GM18526 (cell line): ENCODE measurements around the gene CCL5.

ENCODE experiments used
- POLR2A ChIP-seq: IDR thresholded peaks from 3 replicates; pipeline ENCODE4 v1.6.1; 2011; ENCODE audit not compliant: insufficient read length; ENCODE audit errors: extremely low read depth

CCL5 gene

GRCh38 chr17:35906191-35906925 is 26.2 kb upstream of the CCL5 start:
- TF ChIP-seq POLR2A = no peak

DNA sequence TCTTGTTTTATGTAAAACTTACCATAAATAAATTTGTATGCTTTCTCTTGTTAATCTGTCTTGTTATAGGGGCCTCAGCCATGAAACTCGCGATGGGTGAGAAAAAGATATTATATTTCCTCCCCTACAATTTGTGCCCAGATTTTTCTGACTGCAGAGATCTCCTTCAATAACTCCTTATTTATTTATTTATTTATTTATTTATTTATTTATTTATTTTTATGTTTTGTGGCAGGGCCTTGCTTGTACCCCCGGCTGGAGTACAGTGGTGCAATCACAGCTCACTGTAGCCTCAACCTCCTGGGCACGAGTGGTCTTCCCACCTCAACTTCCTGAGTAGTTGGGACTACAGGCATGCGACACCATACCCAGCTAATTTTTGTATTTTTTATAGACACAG is 23.3 kb upstream of the CCL5 start:
- TF ChIP-seq POLR2A = no peak

- no peak for TF ChIP-seq POLR2A
Measured at GRCh38 chr17:35901631-35902175, 21.5 kb upstream of the CCL5 start.

DNA sequence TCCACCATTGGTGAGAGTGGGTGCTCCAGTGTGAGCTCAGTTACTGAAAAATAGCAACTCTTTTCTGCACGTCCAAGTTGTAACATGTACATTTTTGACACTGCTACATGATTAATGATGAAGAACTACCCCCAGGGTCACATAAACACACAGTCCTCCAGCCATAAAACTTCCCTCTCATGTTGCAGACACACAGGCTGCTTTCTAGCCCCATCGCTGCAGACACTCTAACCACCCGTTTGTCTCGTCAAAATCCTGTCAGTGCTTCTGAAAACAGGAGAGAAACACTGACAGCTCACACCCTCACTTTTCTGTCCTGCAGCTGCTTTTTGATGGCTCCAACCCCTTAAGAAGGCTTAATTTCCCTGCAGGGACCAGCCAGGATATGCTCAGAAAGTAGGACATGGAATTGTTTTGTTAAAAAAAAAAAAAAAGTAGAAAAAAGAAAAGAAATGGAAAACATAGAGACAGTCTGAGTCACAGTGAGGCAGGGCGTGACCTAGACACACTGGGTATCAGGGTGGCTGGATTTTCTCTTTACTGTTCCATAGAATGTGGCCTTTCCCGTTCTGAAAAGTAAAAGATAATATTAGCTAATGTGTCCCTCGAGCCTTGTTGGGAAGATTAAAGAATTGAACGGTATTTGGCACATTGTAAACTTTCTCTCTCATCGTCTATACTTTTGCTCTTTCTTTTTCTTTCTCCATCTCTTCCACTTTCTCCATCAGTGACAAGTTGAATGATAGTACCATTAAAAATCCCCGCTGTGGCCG is 20.7 kb upstream of the CCL5 start:
- no peak for TF ChIP-seq POLR2A

DNA sequence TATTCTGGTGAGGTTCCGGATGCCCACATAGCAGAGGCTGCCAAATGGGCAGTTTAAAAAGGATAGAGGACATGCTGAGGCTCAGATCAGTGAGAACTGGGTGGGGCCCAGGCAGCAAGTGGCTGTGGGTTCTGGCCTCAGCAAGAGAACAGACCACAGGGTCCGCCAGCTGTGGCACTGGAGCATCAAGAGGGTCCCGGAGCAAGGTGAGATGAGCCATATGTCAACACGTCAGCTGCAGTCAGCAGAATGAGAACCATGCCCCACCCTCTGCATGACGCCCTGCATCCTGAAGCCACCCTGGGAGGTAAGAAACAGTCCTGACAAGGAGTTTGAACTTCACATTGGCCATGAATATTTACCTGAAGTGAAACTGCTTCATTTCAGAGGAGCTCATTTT is 20.1 kb upstream of the CCL5 start:
- TF ChIP-seq POLR2A = no peak

- TF ChIP-seq POLR2A = no peak
Measured at GRCh38 chr17:35898283-35899070, 18.3 kb upstream of the CCL5 start.

DNA sequence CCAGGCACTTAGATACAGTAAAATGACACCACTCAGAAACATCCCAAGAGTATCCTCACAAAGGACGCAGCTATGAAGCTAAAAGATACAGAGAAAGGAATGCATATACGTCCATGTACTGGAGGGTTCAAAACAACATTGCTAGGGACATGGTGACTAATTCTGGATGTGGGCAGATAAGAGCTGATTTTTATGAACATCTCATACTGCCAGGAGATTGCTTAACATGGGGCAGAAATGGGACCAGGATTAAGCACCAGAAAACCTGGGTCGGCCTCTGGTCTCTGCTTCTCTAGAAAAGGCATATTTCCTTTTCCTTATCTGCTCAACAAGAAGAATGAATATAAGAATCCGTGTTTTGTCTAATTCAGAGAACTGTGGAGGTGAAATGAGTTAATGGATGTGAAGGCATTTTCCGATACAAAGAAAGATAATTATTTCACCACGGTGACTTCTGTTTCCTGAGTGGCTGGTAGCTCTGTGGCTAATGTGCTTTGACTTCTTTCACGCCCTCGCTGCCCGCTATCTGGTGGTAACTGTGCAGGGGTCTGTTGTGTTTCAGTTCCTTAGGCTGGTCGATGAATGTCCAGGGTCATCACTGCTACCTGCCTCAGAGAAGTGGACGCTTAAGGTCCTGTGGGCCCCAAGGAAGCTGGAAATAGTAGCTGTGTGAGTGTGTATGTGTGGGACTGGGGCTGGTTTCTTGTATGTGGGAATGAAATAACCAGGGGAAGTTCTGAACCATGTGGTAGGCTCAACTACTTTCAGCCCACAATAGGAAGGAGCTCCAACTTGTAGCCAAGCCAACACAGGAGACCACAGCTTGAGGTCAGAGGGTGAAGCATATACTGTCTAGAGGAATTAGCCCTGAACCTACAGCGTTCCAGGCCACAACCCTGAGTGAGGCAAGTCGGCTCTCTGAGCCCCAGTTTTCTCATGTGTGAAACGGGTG is 15.8 kb upstream of the CCL5 start:
- TF ChIP-seq POLR2A = no peak

- no peak for TF ChIP-seq POLR2A
Measured at GRCh38 chr17:35894206-35894605, 14.0 kb upstream of the CCL5 start.

DNA sequence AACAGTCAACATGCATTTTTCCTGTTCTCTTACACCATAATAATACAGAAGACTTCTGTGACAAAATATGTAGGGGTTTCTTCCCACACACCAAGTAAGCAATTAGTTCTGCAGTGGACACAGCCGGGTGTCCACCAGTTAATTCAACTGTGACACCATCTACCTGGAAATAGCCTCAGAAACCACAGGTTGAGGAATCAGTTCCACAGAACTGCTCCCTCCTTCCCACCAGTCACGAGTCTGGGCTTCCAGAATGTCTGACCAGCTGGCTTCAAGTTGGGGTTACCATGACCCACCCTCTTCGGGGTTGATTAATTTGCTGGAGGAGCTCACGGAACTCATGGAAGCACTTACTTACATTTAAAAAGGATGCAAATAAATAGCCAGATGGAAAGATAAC is 13.6 kb upstream of the CCL5 start:
- TF ChIP-seq POLR2A = no peak

- TF ChIP-seq POLR2A = no peak
Measured at GRCh38 chr17:35892091-35893035, 12.2 kb upstream of the CCL5 start.

- no peak for TF ChIP-seq POLR2A
Measured at GRCh38 chr17:35891269-35891668, 11.1 kb upstream of the CCL5 start.

DNA sequence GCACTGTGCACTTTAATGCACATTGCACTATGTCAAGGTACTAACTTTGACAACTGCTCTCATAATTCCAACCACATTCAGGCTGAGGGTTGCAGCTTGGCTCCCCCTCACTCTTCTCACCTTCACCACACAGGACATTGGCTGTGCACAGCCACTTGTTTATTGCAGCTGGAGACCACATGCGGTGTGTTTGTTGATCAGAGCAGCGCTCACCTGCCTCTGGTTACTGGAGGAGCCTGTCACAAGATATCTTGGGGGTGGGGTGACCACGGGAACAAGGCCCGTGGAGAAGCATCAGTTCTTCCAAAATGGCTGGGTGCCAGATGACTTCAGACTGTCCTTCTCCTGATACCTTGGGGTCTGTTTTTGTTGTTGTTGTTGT is 10.6 kb upstream of the CCL5 start:
- TF ChIP-seq POLR2A = no peak

DNA sequence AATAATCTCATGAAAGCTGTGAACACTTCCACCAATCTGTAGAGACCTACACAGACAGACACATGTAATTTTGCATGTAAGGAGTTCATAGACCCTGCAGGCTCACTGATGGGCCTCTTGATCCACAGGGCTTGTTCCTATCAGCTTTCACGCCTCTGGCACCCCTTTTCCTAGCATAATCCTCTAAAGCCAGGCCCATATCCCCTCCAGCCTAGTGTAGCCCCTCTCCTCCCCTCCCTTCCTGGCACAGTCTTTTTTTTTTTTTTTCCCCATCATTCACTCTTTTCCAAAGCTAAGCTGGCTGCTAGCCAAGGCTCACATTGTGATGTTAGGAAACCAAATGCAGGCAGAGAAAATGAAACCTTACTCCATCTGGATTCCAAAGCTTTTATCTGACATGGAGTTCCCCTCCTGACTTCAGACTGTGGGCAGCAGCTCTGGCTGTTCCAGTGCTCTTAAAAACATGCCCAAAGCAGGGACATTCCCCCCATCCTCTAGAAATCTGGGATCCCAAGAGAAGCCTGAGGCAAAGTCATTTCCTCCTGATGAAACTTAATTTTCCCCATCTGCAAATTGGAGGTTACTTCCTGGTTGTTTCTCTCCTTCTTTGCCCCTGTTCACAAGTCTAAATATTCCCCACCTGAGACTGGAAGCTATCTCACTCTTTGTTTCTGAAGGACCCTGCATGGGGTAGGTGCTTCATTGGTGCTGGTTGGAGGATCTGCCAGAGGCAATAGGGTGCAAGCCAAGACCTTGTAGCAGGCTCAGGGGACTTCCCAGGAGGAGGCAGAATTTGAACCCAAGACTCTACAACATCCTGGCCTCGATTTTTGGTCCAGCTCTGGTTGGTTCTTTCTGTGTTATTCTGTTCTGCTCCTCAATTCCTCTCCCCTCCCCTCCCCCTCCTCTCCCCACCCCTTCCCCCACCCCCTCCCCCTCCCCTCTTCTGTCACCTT is 9.9 kb upstream of the CCL5 start:
- no peak for TF ChIP-seq POLR2A

DNA sequence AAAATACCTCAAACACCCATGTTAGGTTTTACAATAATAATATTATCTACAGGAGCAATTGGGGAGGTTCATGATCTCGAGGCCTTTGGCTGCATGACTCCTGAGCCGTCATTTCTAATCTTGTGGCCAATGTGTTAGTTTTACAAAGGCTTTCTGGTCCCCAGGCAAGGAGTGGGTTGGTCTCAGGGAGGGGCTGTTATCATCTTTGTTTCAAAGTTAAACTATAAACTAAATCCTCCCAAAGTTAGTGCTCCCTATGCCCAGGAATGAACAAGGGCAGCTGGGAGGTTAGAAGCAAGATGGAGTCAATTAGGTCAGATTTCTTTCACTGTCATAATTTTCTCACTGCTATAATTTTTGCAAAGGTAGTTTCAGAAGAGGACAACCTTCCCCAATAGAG is 9.1 kb upstream of the CCL5 start:
- TF ChIP-seq POLR2A = no peak
